A549 (cell line): Measurements from ENCODE around the gene DPP10. TPM values are rescaled to one million over a fixed set of nuclear protein-coding genes. Genes with fewer than 3 reads are reported as not detected.

Experiments used
- ATAC-seq, 2 experiments: fragments of 200-7000 bp in 1 of 2; fragments of >200 bp in 1 of 2; cut with Nextera tagmentation in 1 of 2; cut with Tn5 transposase in 1 of 2; 3 replicates each; pipeline versions ENCODE4 v1.8.0 to v1.9.1; 2018 to 2020; ENCODE audit warnings: mild to moderate bottlenecking in 1 of 2, moderate library complexity in 1 of 2
- CTCF ChIA-PET: fragments of 300-600 bp; sonication (Branson Sonifier 250); formaldehyde crosslinking; extraction: SDS; loops from one replicate; lab custom pipeline; 2021; ENCODE audit warnings: antibody characterized with exemption, inconsistent platforms; lab: Yijun Ruan, JAX
- POLR2A ChIA-PET: fragments of 350-600 bp; formaldehyde crosslinking; extraction: SDS; loops from one replicate; lab custom pipeline; 2021; ENCODE audit warnings: antibody characterized with exemption, inconsistent platforms; lab: Yijun Ruan, JAX
- DNase-seq, 2 experiments: peaks; one replicate each; pipeline versions ENCODE4 v3.0.0 to v3.0.0-alpha.2; 2011 to 2016; ENCODE audit warnings: low read depth in 1 of 2, low spot score in 1 of 2
- FAIRE-seq: peaks from 2 replicates; lab custom pipeline; 2011; peaks lifted over from hg19 to GRCh38; lab: Jason Lieb, UNC
- H3K27ac ChIP-seq, 2 experiments: fragments of >200 bp; sonication (Bioruptor Twin); formaldehyde crosslinking; 3 replicates each; pipeline ENCODE4 v1.5.1; 2016 to 2017
- H3K4me1 ChIP-seq: fragments of >200 bp; sonication (Bioruptor Twin); formaldehyde crosslinking; 3 replicates; pipeline ENCODE4 v1.6.1; 2016
- H3K4me2 ChIP-seq: fragments of >200 bp; sonication (Bioruptor Twin); formaldehyde crosslinking; 3 replicates; pipeline ENCODE4 v1.6.1; 2016
- H3K4me3 ChIP-seq: fragments of >200 bp; sonication (Bioruptor Twin); formaldehyde crosslinking; 3 replicates; pipeline ENCODE4 v1.5.1; 2016
- H3K9me3 ChIP-seq: fragments of >200 bp; sonication (Bioruptor Twin); formaldehyde crosslinking; 3 replicates; pipeline ENCODE4 v1.6.1; 2016
- ATOH8 ChIP-seq: fragments of 250-450 bp; sonication (Bioruptor Pico); IDR thresholded peaks from 2 replicates; pipeline ENCODE4 v1.5.0; 2020; ENCODE audit warnings: low read depth, mild to moderate bottlenecking, moderate library complexity
- BHLHE40 ChIP-seq: IDR thresholded peaks from 2 replicates; pipeline ENCODE4 v1.6.1; 2012; ENCODE audit warnings: low read depth, low read length, inconsistent platforms
- CBX2 ChIP-seq: fragments of 200-600 bp; sonication (generic); IDR thresholded peaks from 2 replicates; pipeline ENCODE4 v1.6.1; 2016; ENCODE audit warnings: low read depth, mild to moderate bottlenecking, borderline replicate concordance
- CHD2 ChIP-seq: fragments of 150-350 bp; IDR thresholded peaks from 2 replicates; pipeline ENCODE4 v1.6.1; 2014; ENCODE audit warnings: low read length; ENCODE audit not compliant: partially characterized antibody
- EHF ChIP-seq: fragments of 250-450 bp; sonication (Bioruptor Pico); IDR thresholded peaks from 2 replicates; pipeline ENCODE4 v1.5.0; 2020; ENCODE audit warnings: mild to moderate bottlenecking
- ELK1 ChIP-seq: fragments of 150-350 bp; IDR thresholded peaks from 2 replicates; pipeline ENCODE4 v1.6.1; 2014; ENCODE audit warnings: low read depth, mild to moderate bottlenecking, low read length
- ESRRA ChIP-seq: fragments of 150-350 bp; IDR thresholded peaks from 2 replicates; pipeline ENCODE4 v1.6.1; 2014; ENCODE audit warnings: mild to moderate bottlenecking, low read length, borderline replicate concordance
- FOSB ChIP-seq: fragments of 250-450 bp; sonication (Bioruptor Pico); IDR thresholded peaks from 2 replicates; pipeline ENCODE4 v1.5.0; 2020; ENCODE audit warnings: mild to moderate bottlenecking, moderate library complexity
- FOSL2 ChIP-seq, 2 experiments: fragments of 450-650 bp in 1 of 2; fragments of >200 bp in 1 of 2; sonication (Bioruptor Twin) in 1 of 2; formaldehyde crosslinking; IDR thresholded peaks; 2 replicates each; pipeline versions ENCODE4 v1.5.0 to v1.6.1; 2016 to 2020; ENCODE audit warnings: mild to moderate bottlenecking in 1 of 2, moderate library complexity in 1 of 2
- GATA3 ChIP-seq: IDR thresholded peaks from 2 replicates; pipeline ENCODE4 v1.6.1; 2012; ENCODE audit warnings: borderline replicate concordance
- HOXB13 ChIP-seq: fragments of 250-450 bp; sonication (Bioruptor Pico); IDR thresholded peaks from 2 replicates; pipeline ENCODE4 v1.5.0; 2020; ENCODE audit warnings: low read depth, mild to moderate bottlenecking, moderate library complexity
- JUN ChIP-seq, 2 experiments: fragments of >200 bp; sonication (Bioruptor Twin); formaldehyde crosslinking; IDR thresholded peaks; 2 replicates in 1 of 2; 3 replicates in 1 of 2; pipeline ENCODE4 v1.6.1; 2016 to 2017
- KDM1A ChIP-seq: fragments of 200-600 bp; sonication (generic); IDR thresholded peaks from 2 replicates; pipeline ENCODE4 v1.6.1; 2016; ENCODE audit warnings: low read depth, mild to moderate bottlenecking
- MAZ ChIP-seq: fragments of 150-350 bp; IDR thresholded peaks from 2 replicates; pipeline ENCODE4 v1.6.1; 2014; ENCODE audit warnings: antibody characterized with exemption, low read depth, low read length, borderline replicate concordance
- NPAS2 ChIP-seq: fragments of 250-450 bp; sonication (Bioruptor Pico); IDR thresholded peaks from 2 replicates; pipeline ENCODE4 v1.8.0; 2022; ENCODE audit warnings: mild to moderate bottlenecking, moderate library complexity, borderline replicate concordance
- NR3C1 ChIP-seq: fragments of >200 bp; sonication (Bioruptor Twin); formaldehyde crosslinking; IDR thresholded peaks from 3 replicates; pipeline ENCODE4 v1.6.1; 2017
- PBX3 ChIP-seq: IDR thresholded peaks from 2 replicates; pipeline ENCODE4 v1.6.1; 2012
- PHF8 ChIP-seq: fragments of 200-600 bp; sonication (generic); IDR thresholded peaks from 2 replicates; pipeline ENCODE4 v1.6.1; 2016; ENCODE audit warnings: low read depth, mild to moderate bottlenecking, antibody characterized with exemption, moderate library complexity, borderline replicate concordance
- POLR2AphosphoS2 ChIP-seq: conservative IDR thresholded peaks from 2 replicates; pipeline ENCODE4 v1.6.1; 2012; ENCODE audit warnings: low read length, improper control_type of control experiment, inconsistent platforms
- RAD21 ChIP-seq, 2 experiments: fragments of >200 bp in 1 of 2; sonication (Bioruptor Twin) in 1 of 2; formaldehyde crosslinking in 1 of 2; IDR thresholded peaks in 1 of 2; conservative IDR thresholded peaks in 1 of 2; 2 replicates in 1 of 2; 3 replicates in 1 of 2; pipeline ENCODE4 v1.6.1; 2012 to 2018; ENCODE audit warnings: inconsistent platforms in 1 of 2
- RCOR1 ChIP-seq: fragments of 150-350 bp; IDR thresholded peaks from 2 replicates; pipeline ENCODE4 v1.6.1; 2014; ENCODE audit warnings: antibody characterized with exemption, low read length, low read depth
- RNF2 ChIP-seq: fragments of 200-600 bp; sonication (generic); IDR thresholded peaks from 2 replicates; pipeline ENCODE4 v1.6.1; 2016; ENCODE audit warnings: low read depth, mild to moderate bottlenecking, antibody characterized with exemption, moderate library complexity, borderline replicate concordance
- TFCP2L1 ChIP-seq: fragments of 250-450 bp; sonication (Bioruptor Pico); IDR thresholded peaks from 2 replicates; pipeline ENCODE4 v1.5.0; 2021; ENCODE audit warnings: mild to moderate bottlenecking
- USF2 ChIP-seq: fragments of 450-650 bp; IDR thresholded peaks from 2 replicates; pipeline ENCODE4 v1.6.1; 2014; ENCODE audit warnings: antibody characterized with exemption
- ZNF302 ChIP-seq: fragments of 250-450 bp; sonication (Bioruptor Pico); IDR thresholded peaks from 2 replicates; pipeline ENCODE4 v1.9.0; 2021; ENCODE audit warnings: inconsistent platforms, mild to moderate bottlenecking, moderate library complexity
- ZSCAN20 ChIP-seq: fragments of 250-450 bp; sonication (Bioruptor Pico); IDR thresholded peaks from 2 replicates; pipeline ENCODE4 v1.8.0; 2022; ENCODE audit warnings: mild to moderate bottlenecking, moderate library complexity
- WGBS: methylation state at CpG from one replicate; pipeline ENCODE4 v1.1.6; 2017; ENCODE audit errors: missing lambda C conversion rate; 5-methylcytosine and 5-hydroxymethylcytosine counted together
- polyA plus RNA-seq, 4 experiments: library from polyadenylated mRNA; depleted of rRNA in 3 of 4; stranded (reverse); fragments of >200 nt; fragmentation: RNase III in 1 of 4; extraction: RNeasy Plus Mini Kit Qiagen cat#74134 plus additional on column Dnase treatment in 1 of 4; gene quantifications; 2 replicates in 3 of 4; 3 replicates in 1 of 4; pipeline ENCODE4 v1.2.3, GENCODE V29; 2011 to 2017
- TF ChIP-seq, protein P1 (sequence below): IDR thresholded peaks from 2 replicates; pipeline ENCODE4 v1.6.1; 2012; ENCODE audit warnings: low read depth, borderline replicate concordance
- TF ChIP-seq, protein P2 (sequence below): IDR thresholded peaks from 2 replicates; pipeline ENCODE4 v1.6.1; 2012

Gene DPP10
- polyA plus RNA-seq, 2 of the 4 experiments (the other 2 are of a cell fraction), result not detected

GRCh38 chr2:114862243-114862642, 419.8 kb downstream of the DPP10 start:
- no peak overlapping the region for H3K4me3 ChIP-seq
- DNase-seq (no peak), ATAC-seq (no peak), FAIRE-seq (no peak)
- H3K9me3 ChIP-seq, result no peaks in the 10 kb centered on the region
- H3K4me2 ChIP-seq, result no peak overlapping the region
- POLR2A ChIA-PET, result no interaction called here
- CTCF ChIA-PET, result no interaction called here
- TF ChIP-seq ATOH8 (no peak), RAD21 (conservative IDR thresholded peaks at IDR 0.05 in 1 of 2, IDR thresholded peaks at IDR 0.05 in 1 of 2) (no peak), TFCP2L1 (CRISPR knock-in tag) (no peak), ZNF302 (CRISPR knock-in tag) (no peak), RNF2 (no peak), ZSCAN20 (no peak), USF2 (no peak)
- 4% methylated on average over 1 of the region's 1 CpG for WGBS
- no peak overlapping the region for H3K27ac ChIP-seq
- no peaks in the 10 kb centered on the region for H3K4me1 ChIP-seq

- TF ChIP-seq, protein P1, sequence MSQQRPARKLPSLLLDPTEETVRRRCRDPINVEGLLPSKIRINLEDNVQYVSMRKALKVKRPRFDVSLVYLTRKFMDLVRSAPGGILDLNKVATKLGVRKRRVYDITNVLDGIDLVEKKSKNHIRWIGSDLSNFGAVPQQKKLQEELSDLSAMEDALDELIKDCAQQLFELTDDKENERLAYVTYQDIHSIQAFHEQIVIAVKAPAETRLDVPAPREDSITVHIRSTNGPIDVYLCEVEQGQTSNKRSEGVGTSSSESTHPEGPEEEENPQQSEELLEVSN, result no peak
- TF ChIP-seq JUN (IDR thresholded peaks at IDR 0.05), result no peak
- TF ChIP-seq MAZ, result no peak
- no peak for TF ChIP-seq RAD21 (conservative IDR thresholded peaks at IDR 0.05 in 1 of 2, IDR thresholded peaks at IDR 0.05 in 1 of 2)
- no peak for TF ChIP-seq PHF8
- no peak for TF ChIP-seq ZNF302 (CRISPR knock-in tag)
- no peak for TF ChIP-seq RCOR1
- TF ChIP-seq CHD2, result no peak
- TF ChIP-seq KDM1A, result no peak
- TF ChIP-seq PBX3, result no peak
- no peak for TF ChIP-seq NR3C1
- Histone ChIP-seq H3K27ac (no peak overlapping the region), H3K9me3 (no peaks in the 10 kb centered on the region), H3K4me1 (no peaks in the 10 kb centered on the region), H3K4me3 (no peak overlapping the region), H3K4me2 (no peak overlapping the region)
- DNase-seq, result no peak
- no peak for ATAC-seq
- CTCF ChIA-PET, result no interaction called here
- no peak for FAIRE-seq
- POLR2A ChIA-PET, result no interaction called here
- WGBS, result 38% methylated on average over 5 of the region's 5 CpGs
These were observed 422.5 kb downstream of the DPP10 start for GRCh38 chr2:114864901-114865300.

GRCh38 chr2:114880046-114880445, 437.6 kb downstream of the DPP10 start:
- Histone ChIP-seq H3K27ac (no peak overlapping the region), H3K9me3 (no peaks in the 10 kb centered on the region), H3K4me1 (no peaks in the 10 kb centered on the region), H3K4me2 (no peak overlapping the region), H3K4me3 (no peak overlapping the region)
- CTCF ChIA-PET, result no interaction called here
- ATAC-seq (no peak), FAIRE-seq (no peak), DNase-seq (no peak)
- POLR2A ChIA-PET, result no interaction called here
- 13% methylated on average over 3 of the region's 3 CpGs for WGBS
- no peak for TF ChIP-seq HOXB13 (CRISPR knock-in tag)
- TF ChIP-seq EHF (CRISPR knock-in tag), result no peak
- no peak for TF ChIP-seq KDM1A
- no peak for TF ChIP-seq RAD21 (conservative IDR thresholded peaks at IDR 0.05 in 1 of 2, IDR thresholded peaks at IDR 0.05 in 1 of 2)
- TF ChIP-seq, protein P1, result no peak
- TF ChIP-seq GATA3, result no peak
- no peak for TF ChIP-seq CHD2
- TF ChIP-seq, protein P2, sequence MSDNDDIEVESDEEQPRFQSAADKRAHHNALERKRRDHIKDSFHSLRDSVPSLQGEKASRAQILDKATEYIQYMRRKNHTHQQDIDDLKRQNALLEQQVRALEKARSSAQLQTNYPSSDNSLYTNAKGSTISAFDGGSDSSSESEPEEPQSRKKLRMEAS, result no peak
- no peak for TF ChIP-seq NPAS2 (CRISPR knock-in tag)
- TF ChIP-seq PHF8, result no peak
- no peak for TF ChIP-seq ESRRA
- no peak for TF ChIP-seq FOSL2 (IDR thresholded peaks at IDR 0.05)
- TF ChIP-seq FOSL2 (CRISPR knock-in tag; IDR thresholded peaks at IDR 0.05), result no peak
- no peak for TF ChIP-seq CBX2
- no peak for TF ChIP-seq FOSB (CRISPR knock-in tag)
- TF ChIP-seq BHLHE40, result no peak
- TF ChIP-seq ELK1, result no peak
- TF ChIP-seq POLR2AphosphoS2, result no peak
